Activated CD4-positive, alpha-beta T cell treated with anti-CD3 and anti-CD28 coated beads for 36 hours (primary cell): ENCODE results near the gene STK11. TPM values are rescaled to one million over a fixed set of nuclear protein-coding genes. Genes with fewer than 3 reads are reported as not detected.

Experiments
- ATAC-seq: fragments of 200-7000 bp; cut with Tn5 transposase; one replicate; pipeline ENCODE4 v1.10.0; 2021; ENCODE audit warnings: mild to moderate bottlenecking, moderate library complexity
- CTCF ChIA-PET: fragments of 350-600 bp; sonication (Branson Sonifier 250); formaldehyde crosslinking; loops from one replicate; lab custom pipeline; 2021; ENCODE audit warnings: antibody characterized with exemption; lab: Charles Lee
- POLR2A ChIA-PET: fragments of 350-600 bp; sonication (Branson Sonifier 250); formaldehyde crosslinking; loops from one replicate; lab custom pipeline; 2021; ENCODE audit warnings: antibody characterized with exemption, inconsistent platforms; lab: Charles Lee
- DNase-seq: peaks from one replicate; pipeline ENCODE4 v3.0.0-alpha.2; 2020
- H3K27ac Mint-ChIP-seq: one replicate; pipeline ENCODE4 v1.8.0; 2021; ENCODE audit warnings: mixed read lengths
- H3K27me3 Mint-ChIP-seq: one replicate; pipeline ENCODE4 v1.8.0; 2021; ENCODE audit warnings: mixed read lengths
- H3K36me3 Mint-ChIP-seq: one replicate; pipeline ENCODE4 v1.8.0; 2021; ENCODE audit warnings: low read depth, mixed read lengths
- H3K4me1 Mint-ChIP-seq: one replicate; pipeline ENCODE4 v1.8.0; 2021; ENCODE audit warnings: mixed read lengths
- H3K4me3 Mint-ChIP-seq: one replicate; pipeline ENCODE4 v1.8.0; 2021; ENCODE audit warnings: mild to moderate bottlenecking, moderate library complexity, mixed read lengths
- H3K9me3 Mint-ChIP-seq: one replicate; pipeline ENCODE4 v1.8.0; 2021; ENCODE audit warnings: low read depth, mixed read lengths
- intact Hi-C, 2 experiments: fragments of 100-400 bp; cut with DNase I in 1 of 2; cut with micrococcal nuclease in 1 of 2; formaldehyde crosslinking; loops; one replicate each; pipeline versions ENCODE4 v1.14.2 to v1.15.1; 2022 to 2024; cut with DNase I, micrococcal nuclease
- total RNA-seq, 2 experiments: library from RNA; stranded (reverse); gene quantifications; one replicate each; pipeline ENCODE4 v1.2.3, GENCODE V29; 2021

STK11 gene, protein sequence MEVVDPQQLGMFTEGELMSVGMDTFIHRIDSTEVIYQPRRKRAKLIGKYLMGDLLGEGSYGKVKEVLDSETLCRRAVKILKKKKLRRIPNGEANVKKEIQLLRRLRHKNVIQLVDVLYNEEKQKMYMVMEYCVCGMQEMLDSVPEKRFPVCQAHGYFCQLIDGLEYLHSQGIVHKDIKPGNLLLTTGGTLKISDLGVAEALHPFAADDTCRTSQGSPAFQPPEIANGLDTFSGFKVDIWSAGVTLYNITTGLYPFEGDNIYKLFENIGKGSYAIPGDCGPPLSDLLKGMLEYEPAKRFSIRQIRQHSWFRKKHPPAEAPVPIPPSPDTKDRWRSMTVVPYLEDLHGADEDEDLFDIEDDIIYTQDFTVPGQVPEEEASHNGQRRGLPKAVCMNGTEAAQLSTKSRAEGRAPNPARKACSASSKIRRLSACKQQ
- 10 to 100 TPM; 49.2 to 61.5 TPM for total RNA-seq

GRCh38 chr19:1205114-1206099 lies at the start of gene STK11:
STK11 (plus strand) TSS chr19:1205778; CDS start chr19:1206914, 1,136 bp downstream.
- Mint-ChIP-seq H3K9me3 (no peaks in the 10 kb centered on the region), H3K4me1 (peaks cover 23% of the 10 kb centered on the region), H3K36me3 (peaks cover 26% of the 10 kb centered on the region), H3K27me3 (no peaks in the 10 kb centered on the region), H3K27ac (peak within 1 kb of the TSS; percentile 77), H3K4me3 (peak within 1 kb of the TSS; percentile 93)
- peak; percentile 97 for ATAC-seq
- ChIA-PET POLR2A (no interaction called here), CTCF (no interaction called here)
- intact Hi-C loops, result loop anchor here in 1 of 2 experiments (1.0 kb wide), 12 partner anchors 31 to 525 kb away; partner anchors contain the start of genes CIRBP, FAM174C, POLR2E and PTBP1
- DNase-seq, result peak; percentile 100

DNA sequence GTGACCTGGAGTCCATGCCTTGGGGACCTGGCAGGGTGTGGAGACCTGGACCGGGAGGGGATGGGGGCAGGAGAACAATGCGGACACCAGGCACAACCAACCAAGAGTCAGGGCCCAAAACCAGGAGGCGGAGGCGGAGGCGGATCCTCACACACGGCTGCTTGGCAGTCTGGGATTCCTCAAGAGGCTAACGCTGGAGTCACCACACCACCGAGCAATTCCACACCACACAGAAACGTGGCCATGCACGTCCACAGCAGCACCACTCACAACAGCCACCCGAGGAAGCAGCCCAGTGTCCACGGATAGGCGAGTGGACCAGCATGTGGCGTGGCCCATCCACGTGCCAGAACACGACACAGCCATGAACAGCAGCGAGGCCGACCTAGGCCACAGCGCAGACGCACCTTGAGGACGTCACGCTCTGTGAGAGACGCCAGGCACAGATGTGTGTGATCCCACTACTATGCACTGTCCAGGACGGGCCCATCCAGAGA lies 49.2 kb upstream of the STK11 start:
- no peak overlapping the region for H3K4me3 Mint-ChIP-seq
- ChIA-PET POLR2A (no interaction called here), CTCF (no interaction called here)
- H3K27me3 Mint-ChIP-seq, result no peaks in the 10 kb centered on the region
- no peak overlapping the region for H3K27ac Mint-ChIP-seq
- no peaks in the 10 kb centered on the region for H3K4me1 Mint-ChIP-seq
- DNase-seq, result no peak
- ATAC-seq, result no peak
- intact Hi-C loops, result no loop called here
- no peaks in the 10 kb centered on the region for H3K9me3 Mint-ChIP-seq
- H3K36me3 Mint-ChIP-seq, result peaks cover 7% of the 10 kb centered on the region

- ATAC-seq (no peak), DNase-seq (no peak)
- no peaks in the 10 kb centered on the region for H3K27me3 Mint-ChIP-seq
- POLR2A ChIA-PET, result no interaction called here
- peaks cover 5% of the 10 kb centered on the region for H3K36me3 Mint-ChIP-seq
- CTCF ChIA-PET, result no interaction called here
- no peak overlapping the region for H3K4me3 Mint-ChIP-seq
- no peak overlapping the region for H3K27ac Mint-ChIP-seq
- H3K4me1 Mint-ChIP-seq, result no peaks in the 10 kb centered on the region
- intact Hi-C loops, result no loop called here
- no peaks in the 10 kb centered on the region for H3K9me3 Mint-ChIP-seq
Observed at GRCh38 chr19:1156830-1157615, 48.6 kb upstream of the STK11 start.

GRCh38 chr19:1157931-1158884 lies 47.4 kb upstream of the STK11 start:
- no peak for ATAC-seq
- no peaks in the 10 kb centered on the region for H3K36me3 Mint-ChIP-seq
- intact Hi-C loops, result no loop called here
- ChIA-PET POLR2A (interaction anchor here (0.5 to 0.6 kb wide), 2 partner anchors 25 to 497 kb away, joined by 3 to 5 read pairs; no protein-coding TSS in a partner anchor), CTCF (interaction anchor here (0.5 to 0.6 kb wide), 2 partner anchors 15 to 74 kb away, joined by 3 read pairs; no protein-coding TSS in a partner anchor)
- H3K4me3 Mint-ChIP-seq, result no peak overlapping the region
- no peaks in the 10 kb centered on the region for H3K27me3 Mint-ChIP-seq
- H3K4me1 Mint-ChIP-seq, result peaks cover 6% of the 10 kb centered on the region
- H3K27ac Mint-ChIP-seq, result no peak overlapping the region
- no peak for DNase-seq
- H3K9me3 Mint-ChIP-seq, result no peaks in the 10 kb centered on the region

- H3K27ac Mint-ChIP-seq, result no peak overlapping the region
- ATAC-seq, result no peak
- peaks cover 6% of the 10 kb centered on the region for H3K4me1 Mint-ChIP-seq
- intact Hi-C loops, result no loop called here
- no peak for DNase-seq
- no peak overlapping the region for H3K4me3 Mint-ChIP-seq
- POLR2A ChIA-PET, result interaction anchor here (0.6 kb wide), 1 partner anchor 498 kb away, joined by 3 read pairs; no protein-coding TSS in a partner anchor
- no peaks in the 10 kb centered on the region for H3K36me3 Mint-ChIP-seq
- no peaks in the 10 kb centered on the region for H3K27me3 Mint-ChIP-seq
- CTCF ChIA-PET, result interaction anchor here (0.5 kb wide), 1 partner anchor 75 kb away, joined by 3 read pairs; no protein-coding TSS in a partner anchor
- H3K9me3 Mint-ChIP-seq, result no peaks in the 10 kb centered on the region
Observed at GRCh38 chr19:1158885-1159448, 46.6 kb upstream of the STK11 start.

GRCh38 chr19:1159864-1160595 lies 45.5 kb upstream of the STK11 start:
- POLR2A ChIA-PET, result interaction anchor here (0.6 kb wide), 1 partner anchor 109 kb away, joined by 4 read pairs; the partner anchor contains the start of gene CIRBP
- peaks cover 6% of the 10 kb centered on the region for H3K4me1 Mint-ChIP-seq
- CTCF ChIA-PET, result no interaction called here
- intact Hi-C loops, result no loop called here
- no peak overlapping the region for H3K4me3 Mint-ChIP-seq
- DNase-seq, result no peak
- no peak overlapping the region for H3K27ac Mint-ChIP-seq
- no peaks in the 10 kb centered on the region for H3K9me3 Mint-ChIP-seq
- H3K36me3 Mint-ChIP-seq, result no peaks in the 10 kb centered on the region
- ATAC-seq, result no peak
- H3K27me3 Mint-ChIP-seq, result no peaks in the 10 kb centered on the region

DNA sequence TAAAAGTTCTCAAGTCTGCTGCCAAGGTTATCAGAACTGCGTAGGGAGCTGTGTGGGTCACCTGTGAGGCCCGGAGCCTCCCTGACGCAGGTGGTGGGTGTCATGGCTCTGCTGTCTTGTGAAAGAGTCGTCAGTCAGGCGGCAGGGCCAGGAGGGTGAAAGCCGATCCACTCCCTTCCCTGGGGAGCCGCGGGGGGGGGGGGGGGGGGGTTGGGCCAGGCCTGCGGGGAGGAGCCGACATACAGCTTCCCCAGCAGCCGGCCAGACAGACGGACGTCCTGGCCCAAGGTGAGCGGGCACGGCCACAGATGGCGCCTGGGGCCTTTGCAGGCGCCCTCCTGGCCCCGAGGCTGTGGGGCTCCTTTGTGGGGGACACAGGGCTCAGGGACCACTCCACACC lies 43.9 kb upstream of the STK11 start:
- Mint-ChIP-seq H3K27me3 (no peaks in the 10 kb centered on the region), H3K4me1 (peaks cover 6% of the 10 kb centered on the region), H3K27ac (no peak overlapping the region), H3K36me3 (peaks cover 2% of the 10 kb centered on the region), H3K9me3 (no peaks in the 10 kb centered on the region), H3K4me3 (no peak overlapping the region)
- ChIA-PET POLR2A (no interaction called here), CTCF (no interaction called here)
- ATAC-seq, result no peak
- DNase-seq, result no peak
- intact Hi-C loops, result no loop called here

DNA sequence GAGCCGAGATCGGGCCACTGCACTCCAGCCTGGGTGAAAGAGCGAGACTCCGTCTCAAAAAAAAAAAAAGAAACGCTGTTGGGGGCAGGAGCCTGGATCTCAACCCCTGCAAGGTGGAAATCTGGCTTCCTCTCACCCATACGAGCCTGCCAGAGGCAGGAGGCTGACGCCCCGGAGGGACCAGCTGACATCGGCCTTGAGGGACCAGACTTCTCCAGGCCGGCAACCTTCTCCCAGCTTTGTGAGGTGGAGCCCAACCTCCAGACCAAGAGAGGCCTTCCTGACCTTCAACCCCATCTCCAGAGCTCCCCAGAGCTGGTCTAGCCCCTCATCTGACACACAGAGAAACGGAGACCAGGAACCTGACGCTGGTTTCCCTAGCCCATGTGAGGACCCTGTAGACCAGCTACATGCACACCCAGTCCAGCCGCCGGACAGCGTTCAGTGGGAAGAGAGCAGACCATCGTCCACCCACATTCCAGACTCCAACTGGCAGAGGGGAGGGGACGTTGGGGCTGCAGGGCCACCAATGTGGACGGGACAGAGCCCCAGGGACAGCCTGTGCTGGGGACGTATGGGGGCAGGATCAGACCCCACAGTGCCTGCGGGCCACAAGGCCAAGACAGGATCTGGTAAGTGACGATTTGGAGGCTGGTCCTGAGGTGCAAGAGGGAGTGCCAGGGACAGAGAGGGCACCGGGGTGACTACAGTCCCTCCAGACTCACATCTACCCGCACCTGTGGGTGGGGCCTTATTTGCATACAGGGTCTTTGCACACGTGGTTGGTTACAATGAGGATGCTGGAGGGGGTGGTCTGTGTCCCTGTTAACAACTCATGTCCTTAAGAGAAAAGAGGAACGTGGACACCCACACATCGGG lies 42.9 kb upstream of the STK11 start:
- no peak overlapping the region for H3K27ac Mint-ChIP-seq
- ATAC-seq (no peak), DNase-seq (no peak)
- intact Hi-C loops, result no loop called here
- H3K4me3 Mint-ChIP-seq, result no peak overlapping the region
- H3K27me3 Mint-ChIP-seq, result no peaks in the 10 kb centered on the region
- CTCF ChIA-PET, result no interaction called here
- H3K9me3 Mint-ChIP-seq, result no peaks in the 10 kb centered on the region
- peaks cover 3% of the 10 kb centered on the region for H3K36me3 Mint-ChIP-seq
- H3K4me1 Mint-ChIP-seq, result peaks cover 6% of the 10 kb centered on the region
- POLR2A ChIA-PET, result no interaction called here
